LHCN-M2 (cell line): ENCODE results near the gene ELOVL2. TPM values are rescaled to one million over a fixed set of nuclear protein-coding genes. Genes with fewer than 3 reads are reported as not detected.
A peak's percentile ranks its signal among the peaks of the same experiment; 100 is the strongest.

ENCODE experiments used
- DNase-seq: peaks from one replicate; pipeline ENCODE4 v3.0.0-alpha.2; 2012; ENCODE audit warnings: low read depth
- total RNA-seq: library from RNA; depleted of rRNA; stranded (reverse); fragments of >200 nt; gene quantifications from 2 replicates; pipeline ENCODE4 v1.2.3, GENCODE V29; 2014

The ELOVL2 gene
- total RNA-seq, 1 experiment from 2014 or later, result 0.06 TPM

DNA sequence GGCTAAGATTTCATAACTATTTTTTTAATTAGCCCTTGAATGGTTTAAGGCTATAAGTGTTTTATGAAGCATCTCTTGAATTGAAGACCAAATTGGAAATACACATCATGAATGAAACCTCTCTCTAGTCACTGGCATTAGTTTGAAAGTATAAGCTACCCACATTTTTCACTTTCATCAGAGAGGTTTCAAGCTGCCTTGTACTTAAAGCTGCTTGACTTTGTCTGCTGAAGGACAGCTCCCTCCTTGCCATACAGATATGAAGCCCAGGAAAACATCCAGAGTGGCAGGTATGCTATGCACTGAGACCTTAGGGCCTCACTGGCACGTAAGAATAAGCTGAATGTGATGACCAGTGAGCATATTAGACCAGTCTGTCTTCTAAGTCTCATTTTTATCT lies 62.7 kb downstream of the ELOVL2 start:
- no peak for DNase-seq

DNA sequence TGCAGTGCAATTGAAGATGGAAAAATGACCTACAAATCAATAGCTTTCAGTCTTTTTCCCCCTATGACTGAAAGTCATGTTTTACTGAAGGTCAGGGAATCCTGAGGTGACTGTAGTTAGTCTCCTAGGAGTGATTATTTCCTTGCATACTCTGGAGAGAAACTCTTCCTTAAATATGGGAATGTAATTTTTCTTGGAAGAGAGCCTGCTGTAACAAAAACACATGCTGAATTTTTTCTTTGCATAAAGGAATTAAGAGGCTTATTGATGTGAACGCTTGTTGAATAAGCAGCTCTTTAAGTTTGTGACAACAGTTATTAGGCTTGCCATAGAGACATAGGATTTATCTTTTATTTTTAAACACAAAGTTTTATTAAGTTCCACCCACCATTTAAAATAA lies 64.5 kb downstream of the ELOVL2 start:
- no peak for DNase-seq

DNA sequence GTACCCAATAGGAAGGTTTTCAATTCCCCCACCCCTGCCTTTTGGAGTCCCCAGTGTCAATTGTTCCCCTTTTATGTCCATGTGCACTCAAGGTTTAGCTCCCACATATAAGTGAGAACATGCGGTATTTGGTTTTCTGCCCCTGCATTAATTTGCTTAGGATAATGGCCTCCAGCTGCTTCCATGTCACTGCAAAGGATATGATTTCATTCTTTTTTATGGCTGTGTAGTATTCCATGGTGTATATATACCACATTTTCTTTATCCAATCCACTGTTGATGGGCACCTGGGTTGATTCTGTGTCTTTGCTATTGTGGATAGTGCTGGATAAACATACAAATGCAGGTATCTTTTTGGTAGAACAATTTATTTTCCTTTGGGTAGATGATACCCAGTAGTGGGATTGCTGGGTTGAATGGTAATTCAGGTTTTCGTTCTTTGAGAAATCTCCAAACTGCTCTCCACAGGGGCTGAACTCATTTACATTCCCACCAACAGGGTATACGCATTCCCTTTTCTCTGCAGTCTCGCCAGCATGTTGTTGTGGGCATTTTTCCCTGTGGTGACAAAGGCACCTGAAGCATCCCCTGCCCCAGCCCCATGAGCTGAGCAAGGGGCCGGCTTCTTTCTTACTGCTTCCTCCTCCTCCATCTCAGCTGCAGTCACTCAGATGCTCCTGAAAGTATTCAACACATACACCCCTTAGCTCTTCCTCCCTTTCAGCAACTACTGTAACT lies 66.7 kb downstream of the ELOVL2 start:
- DNase-seq, result no peak

DNA sequence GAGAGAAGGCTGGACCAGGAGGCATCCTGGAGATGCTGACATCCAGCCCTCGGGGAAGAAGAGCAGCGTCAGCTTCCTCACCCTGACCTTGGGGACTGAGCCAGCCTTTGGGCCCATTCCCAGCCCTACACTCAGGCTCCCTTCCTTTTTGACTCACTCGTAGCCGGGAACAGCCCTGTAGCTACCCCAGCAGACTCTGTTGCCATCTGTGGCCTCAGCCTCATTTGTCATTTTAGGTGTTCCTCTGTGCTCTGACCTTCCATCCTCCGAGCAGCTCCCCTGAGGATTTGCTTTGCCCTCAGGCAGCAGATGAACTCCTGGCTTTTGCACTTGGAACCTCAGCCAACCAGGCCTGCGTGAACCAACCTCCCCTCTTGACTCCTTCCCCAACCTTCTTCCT lies 67.5 kb downstream of the ELOVL2 start:
- DNase-seq, result no peak

DNA sequence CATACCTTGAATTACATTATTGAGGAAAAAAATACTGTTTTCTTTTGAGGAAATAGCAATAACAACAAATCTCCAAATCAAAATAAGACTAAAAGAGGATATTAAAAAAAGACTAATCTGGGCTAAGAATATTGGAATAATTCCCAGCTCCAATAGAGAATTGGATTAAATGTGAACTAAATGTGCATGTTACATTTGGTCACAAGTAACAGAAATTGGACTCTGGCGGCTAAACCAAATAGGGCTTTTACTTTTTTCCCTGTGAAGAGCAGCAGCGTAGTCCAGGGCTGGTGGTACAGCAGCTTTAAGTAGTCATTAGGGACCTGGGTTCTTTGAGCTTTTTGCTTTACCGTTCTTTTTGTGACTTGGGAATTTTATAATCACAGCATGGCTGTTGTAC lies 71.9 kb downstream of the ELOVL2 start:
- no peak for DNase-seq

DNA sequence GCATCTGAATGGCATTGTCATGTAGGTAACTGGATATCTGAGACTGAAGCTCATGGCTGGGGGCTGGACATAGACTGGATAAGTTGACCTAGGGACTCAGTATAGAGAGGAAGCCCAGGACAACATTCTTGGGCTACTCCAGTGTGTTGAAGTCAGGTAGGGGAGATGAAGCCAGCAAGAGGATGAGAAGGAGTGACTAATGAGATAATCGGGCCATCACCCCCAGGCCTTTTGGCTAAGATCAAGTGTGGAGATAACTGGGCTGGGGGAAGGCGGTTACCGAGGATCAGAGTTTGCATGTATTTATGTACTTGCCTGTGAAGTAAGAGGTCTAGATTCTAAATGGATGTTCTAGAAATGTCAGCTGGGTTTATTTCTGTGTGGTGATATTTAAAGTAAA lies 73.4 kb downstream of the ELOVL2 start:
- DNase-seq, result no peak

DNA sequence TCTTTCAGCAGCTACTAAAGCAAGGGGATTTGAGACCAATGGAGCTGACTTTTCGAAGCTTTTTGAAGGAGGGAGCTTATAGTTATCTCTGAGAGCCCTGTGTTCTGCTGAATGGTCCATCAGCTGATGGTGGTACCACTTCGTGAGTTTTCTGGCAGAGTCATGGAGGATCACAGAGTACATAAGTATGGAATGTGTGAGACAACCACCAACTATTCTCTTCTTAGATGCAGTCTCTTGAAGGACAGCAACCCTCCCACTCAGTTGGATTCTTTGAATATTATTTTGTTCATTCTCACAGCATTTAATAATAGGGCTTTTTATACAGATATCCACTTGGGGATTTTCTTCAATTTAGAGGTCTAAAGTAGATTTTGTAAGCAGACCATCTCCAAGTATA lies 75.3 kb downstream of the ELOVL2 start:
- DNase-seq, result peak; percentile 2

DNA sequence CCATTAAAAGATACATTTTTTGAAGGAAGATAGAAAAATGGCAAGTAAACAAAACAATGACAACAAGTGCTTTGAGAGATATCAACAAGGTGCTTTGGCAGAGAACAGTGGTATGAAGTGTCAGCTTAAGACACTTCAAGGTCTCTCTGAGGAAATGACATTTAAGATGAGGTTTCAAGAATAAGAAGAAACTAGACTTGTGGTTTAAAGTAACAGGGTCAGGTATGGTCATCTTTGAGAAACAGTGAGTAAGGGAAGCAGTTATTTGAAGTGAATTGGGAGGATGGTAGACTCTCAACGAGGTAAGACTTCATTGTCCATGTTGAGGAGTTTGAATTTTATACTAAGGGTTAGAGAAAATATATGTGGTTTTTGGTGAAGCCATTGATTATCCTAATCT lies 79.4 kb downstream of the ELOVL2 start:
- DNase-seq, result no peak

DNA sequence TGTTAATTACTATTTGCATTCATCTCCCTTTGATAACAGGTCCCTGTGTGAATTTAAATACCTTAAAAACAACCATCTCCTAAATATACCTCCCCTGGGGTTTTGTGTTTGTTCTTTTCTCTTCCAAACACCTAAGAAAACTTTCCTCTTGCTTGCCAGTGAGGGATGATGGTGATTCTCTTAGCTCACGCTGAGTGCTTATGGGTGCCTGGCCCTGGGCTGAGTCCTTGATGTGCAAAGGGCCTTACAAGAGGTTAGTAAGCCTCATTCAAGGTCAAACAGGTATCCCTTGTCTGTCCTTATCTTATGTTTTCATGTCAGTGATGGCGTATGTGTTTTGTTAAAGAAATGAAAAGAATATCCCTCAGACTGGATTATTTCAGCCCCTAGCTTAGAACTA lies 81.0 kb downstream of the ELOVL2 start:
- no peak for DNase-seq

DNA sequence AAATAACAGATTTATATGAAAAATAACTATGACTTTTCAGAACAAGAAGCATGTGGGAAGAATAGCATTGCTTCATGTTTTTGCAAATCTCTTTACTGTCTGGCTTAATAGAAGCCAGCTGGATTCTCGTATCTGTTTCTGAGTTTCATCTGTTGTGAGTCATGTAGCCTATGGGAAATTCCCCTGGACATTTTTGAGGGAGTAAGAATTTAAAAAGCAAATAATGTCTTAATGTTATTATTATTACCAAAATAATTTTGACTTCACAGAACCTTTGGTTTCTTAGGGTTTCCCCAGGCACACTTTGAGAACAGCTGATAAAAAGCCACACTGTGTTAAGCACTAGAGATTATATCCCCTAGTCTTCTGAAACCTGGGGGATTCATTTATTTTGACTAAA lies 81.4 kb downstream of the ELOVL2 start:
- DNase-seq, result peak; percentile 13

DNA sequence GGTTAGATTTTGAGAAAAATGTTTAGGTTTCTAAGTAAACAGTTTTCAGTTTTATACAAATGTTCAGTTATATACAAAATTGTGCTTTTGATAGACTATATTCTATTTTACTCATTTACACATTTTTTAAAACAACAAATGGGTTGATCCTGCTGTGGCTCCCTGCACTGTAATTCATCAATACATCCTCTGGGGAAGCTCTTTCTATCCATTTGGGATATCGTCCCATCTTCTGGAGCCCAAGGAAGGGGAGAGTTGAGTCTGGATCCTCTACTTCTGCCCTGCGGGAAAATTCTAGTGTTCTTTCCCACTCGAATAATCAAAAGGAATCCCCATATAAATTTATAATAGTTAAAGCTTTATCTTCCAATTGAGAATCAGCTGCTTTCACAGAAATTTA lies 82.3 kb downstream of the ELOVL2 start:
- no peak for DNase-seq

DNA sequence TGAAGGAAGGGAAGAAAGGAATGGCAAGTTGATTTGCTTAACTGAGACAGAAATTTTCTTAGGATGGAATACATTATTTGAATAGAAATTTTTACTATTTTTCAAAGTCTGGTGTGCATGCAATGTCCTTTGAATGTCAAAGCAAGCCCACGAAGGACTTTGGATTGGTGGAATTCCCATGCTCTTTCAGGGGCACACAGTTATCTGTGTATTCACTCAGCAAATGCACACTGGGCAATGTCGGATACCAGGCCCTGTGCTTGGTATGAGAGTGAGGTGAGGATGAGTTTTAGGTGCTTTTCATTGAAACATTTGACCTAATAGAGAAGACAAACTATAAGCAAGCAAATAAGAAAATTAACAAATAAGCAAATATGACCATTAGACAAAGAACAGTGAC lies 83.9 kb downstream of the ELOVL2 start:
- no peak for DNase-seq

DNA sequence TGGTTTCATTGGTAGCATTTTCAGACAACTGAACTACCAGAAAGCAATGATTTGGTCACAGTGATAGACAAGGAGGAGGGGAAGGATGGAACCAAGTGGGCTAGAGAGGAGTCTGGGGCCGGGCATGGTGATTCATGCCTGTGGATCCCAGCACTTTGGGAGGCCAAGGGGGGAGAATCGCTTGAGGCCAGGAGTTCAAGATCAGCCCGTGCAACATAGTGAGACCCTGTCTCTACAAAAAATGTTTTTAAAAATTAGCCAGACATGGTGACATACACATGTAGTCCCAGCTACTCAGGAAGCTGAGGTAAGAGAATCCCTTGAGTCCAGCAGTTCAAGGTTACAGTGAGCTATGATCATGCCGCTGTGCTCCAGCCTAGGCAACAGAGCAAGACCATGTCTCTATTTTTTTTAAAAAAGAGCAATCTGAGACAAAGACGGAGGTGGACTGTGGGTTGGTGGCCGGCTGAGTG lies 86.7 kb downstream of the ELOVL2 start:
- no peak for DNase-seq

DNA sequence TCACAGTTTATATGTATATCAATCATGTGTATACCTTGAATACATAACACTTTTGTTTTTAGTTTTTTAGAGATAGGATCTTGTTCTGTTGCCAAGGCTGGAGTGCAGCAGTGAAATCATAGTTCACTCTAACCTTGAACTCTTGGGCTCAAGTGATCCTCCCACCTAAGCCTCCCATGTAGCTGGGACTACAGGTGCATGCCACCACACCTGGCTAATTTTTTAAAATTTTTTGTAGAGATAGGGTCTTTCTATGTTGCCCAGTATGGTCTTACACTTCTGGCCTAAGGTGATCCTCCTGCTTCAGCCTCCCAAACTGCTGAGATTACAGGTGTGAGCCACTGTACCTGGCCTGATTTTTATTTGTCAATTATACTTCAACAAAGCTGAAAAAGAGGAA lies 87.3 kb downstream of the ELOVL2 start:
- DNase-seq, result no peak

DNA sequence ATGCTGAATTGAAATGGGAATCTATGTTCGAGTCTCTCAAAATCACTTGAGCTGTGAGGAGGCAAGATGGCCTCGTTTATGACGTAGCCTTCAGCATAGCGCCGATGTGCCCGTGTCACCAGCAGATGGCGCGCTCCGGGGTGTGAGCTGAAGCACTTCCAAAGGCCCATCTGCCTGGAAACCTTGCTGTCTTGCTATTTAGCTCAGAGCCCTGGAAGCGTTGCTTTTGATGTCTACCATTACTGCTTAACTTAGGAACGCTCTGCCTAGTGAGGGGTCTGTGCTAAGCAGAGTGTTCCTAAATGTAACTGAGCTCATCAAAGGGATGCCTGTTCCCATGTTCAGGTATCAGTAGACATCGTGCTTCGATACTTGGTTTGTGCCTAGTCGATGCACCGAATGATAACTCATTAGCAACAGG lies 89.5 kb downstream of the ELOVL2 start:
- DNase-seq, result peak; percentile 68

DNA sequence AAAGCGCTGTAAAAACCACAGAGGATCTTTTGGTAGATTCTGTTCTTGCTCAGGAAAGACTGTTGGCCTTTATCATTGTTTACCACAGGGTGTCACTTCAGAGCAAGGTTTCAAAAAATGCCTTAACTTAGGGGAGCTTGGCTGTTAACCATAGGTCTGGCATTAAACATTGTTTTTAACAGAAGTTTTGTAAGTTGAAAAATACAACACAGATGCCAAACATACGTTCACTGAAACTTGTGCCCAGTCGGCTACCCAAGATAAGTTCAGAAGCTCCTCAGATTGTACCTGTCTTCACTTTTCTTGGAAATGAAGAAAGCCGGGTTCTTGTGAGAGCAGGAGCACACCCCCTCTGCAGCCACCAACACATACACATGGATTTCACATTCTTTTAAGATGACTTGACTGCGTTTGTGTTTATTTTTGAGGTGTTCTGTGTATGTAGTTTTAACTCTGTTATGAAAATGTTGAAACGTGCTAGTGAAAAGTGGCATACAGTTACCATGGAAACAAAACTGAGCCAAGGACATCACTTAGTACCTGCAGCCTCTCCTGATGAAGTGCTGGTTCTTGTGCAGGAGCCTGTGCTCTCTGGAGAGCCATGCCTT lies 92.3 kb downstream of the ELOVL2 start:
- peak; percentile 49 for DNase-seq

DNA sequence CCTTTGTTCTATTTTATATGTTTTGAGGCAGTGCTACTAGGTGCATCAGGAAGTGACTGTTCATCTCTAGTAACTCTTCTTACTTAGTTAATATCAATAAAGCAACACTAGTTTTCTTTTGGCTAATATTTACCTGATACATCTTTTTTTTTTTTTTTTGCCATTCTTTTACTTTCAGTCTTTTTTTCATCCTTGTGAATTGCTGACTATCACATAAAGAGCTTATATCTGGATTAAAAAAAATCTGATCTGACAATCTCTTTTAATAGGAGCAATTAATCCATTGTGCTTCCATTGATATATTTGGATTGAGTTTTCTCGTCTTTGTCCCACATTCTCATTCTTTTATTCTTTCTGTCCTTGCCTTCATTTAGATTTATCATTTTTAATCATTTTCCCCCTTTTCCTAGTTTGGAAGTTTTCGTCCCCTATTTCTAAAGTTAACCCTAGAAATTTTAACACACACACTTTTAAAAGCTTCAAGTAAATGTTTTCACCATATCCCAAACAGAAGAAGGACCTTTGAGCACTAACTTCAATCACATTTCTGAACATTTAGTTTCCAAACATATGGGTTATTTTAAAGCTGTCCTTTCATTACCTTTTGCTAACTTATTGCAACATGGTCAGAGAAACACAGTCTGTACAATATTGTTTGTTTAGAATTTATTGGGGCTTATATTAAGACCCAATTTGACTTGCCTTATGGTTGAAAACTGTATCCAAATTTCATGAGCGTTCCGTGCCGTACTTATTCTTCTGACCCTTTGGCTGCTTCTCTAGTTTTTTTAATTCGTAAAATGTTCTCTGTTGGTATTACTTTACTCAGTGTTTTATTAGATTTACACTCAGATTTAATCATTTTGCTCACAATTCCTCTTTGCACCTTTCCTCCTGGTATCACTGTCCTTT lies 94.3 kb downstream of the ELOVL2 start:
- no peak for DNase-seq

DNA sequence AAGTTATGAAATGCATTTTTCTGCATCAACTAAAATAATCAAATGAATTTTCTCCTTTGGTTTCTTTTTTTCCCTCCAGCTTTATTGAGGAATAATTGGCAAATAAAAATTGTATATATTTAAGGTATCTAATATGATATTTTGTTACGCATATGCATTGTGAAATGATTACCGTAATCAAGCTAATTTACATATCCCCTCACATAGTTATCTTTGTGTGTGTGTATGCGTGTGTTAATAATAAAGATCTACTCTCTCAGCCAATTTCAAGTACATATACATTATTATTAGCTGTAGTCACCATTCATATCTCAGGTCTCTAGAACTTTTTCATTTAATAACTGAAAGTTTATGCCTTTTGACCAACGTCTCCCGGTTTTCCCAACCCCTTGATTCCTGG lies 96.1 kb downstream of the ELOVL2 start:
- DNase-seq, result no peak

DNA sequence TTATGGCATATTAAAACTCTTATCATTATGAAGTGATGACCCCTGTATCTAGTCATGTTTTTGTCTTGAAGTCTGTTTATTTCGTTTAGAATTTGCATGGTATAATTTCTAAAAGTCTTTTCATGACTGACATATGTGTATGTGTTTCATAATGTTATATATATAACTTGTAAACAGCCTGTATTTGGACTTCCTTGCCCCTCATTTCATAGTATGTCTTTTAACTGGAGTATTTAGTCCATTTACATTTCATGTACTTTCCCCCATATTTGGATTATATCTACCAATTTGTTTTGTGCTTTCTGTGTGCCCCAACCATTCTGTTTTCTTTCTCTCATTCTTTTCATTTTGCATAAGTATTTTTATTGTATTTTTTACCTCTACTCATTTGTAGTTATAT lies 98.3 kb downstream of the ELOVL2 start:
- no peak for DNase-seq

DNA sequence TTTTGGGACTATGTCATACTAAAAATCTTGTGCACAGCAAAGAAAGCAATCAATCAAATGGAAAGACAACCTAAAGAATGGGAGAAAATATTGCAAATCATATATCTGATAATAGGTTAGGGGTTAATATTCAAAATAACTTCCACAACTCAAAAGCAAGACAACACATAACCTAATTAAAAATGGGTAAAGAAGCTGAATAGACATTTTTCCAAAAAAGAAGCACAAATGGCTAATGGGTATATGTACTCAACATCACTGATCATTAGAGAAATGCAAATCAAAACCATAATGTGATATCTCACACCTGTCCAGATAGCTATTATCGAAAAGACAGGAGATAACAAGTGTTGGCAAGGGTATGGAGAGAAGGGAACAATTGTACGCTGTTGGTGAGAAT lies 104.3 kb downstream of the ELOVL2 start:
- DNase-seq, result no peak

DNA sequence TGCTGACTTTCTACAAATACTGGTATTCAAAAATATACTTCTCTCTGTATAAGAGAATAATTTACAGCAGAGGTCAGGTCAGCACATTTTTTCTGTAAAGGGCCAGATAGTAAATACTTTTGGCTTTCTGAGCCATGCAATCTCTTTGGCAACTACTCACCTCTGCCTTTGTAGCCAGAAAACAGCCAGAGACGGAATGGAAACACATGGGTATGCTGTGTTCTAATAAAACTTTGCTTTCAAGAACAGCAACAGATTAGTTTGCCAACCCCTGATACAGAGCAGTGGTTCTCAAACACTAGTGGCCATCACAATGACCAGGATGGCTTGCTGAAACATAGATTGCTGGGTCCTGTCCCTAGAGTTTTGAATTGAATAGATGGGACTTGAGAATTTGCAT lies 111.0 kb downstream of the ELOVL2 start:
- DNase-seq, result no peak
